HepG2 (cell line): Measurements from ENCODE around the gene PCLO. TPM values are rescaled to one million over a fixed set of nuclear protein-coding genes. Genes with fewer than 3 reads are reported as not detected.

Experiments
- ATAC-seq: fragments of 200-7000 bp; cut with Tn5 transposase; 3 replicates; pipeline ENCODE4 v1.9.1; 2020; ENCODE audit warnings: mild to moderate bottlenecking, moderate library complexity
- BruUV-seq: library from RNA; stranded (reverse); fragments of 400-500 nt; replicated peaks from 2 replicates; lab custom pipeline; 2021; lab: Mats Ljungman, UMichigan
- CTCF ChIA-PET: fragments of 300-600 bp; formaldehyde crosslinking; extraction: SDS; loops from one replicate; lab custom pipeline; 2021; ENCODE audit warnings: low total read pairs, inconsistent platforms, low intra/inter-chr PET ratio; lab: Yijun Ruan, JAX
- POLR2A ChIA-PET: fragments of 350-600 bp; sonication (Branson Sonifier 250); formaldehyde crosslinking; loops from one replicate; lab custom pipeline; 2020; ENCODE audit warnings: antibody characterized with exemption, inconsistent platforms; lab: Yijun Ruan, JAX
- DNase-seq: peaks from one replicate; pipeline ENCODE4 v3.0.0-alpha.2; 2015; ENCODE audit warnings: low spot score
- FAIRE-seq: peaks from 3 replicates; lab custom pipeline; 2011; peaks lifted over from hg19 to GRCh38; lab: Jason Lieb, UNC
- H2AFZ ChIP-seq: one replicate; pipeline ENCODE4 v1.6.1; 2011; ENCODE audit warnings: low read length, inconsistent platforms
- H3K27ac ChIP-seq: fragments of 300-600 bp; 3 replicates; pipeline ENCODE4 v1.8.0; 2011; ENCODE audit warnings: mixed run types, mild to moderate bottlenecking, mixed read lengths, low read length, inconsistent platforms; ENCODE audit not compliant: insufficient read depth; ENCODE audit errors: extremely low read length
- H3K27me3 ChIP-seq, 2 experiments: fragments of 200-600 bp in 1 of 2; 2 replicates in 1 of 2; 3 replicates in 1 of 2; pipeline versions ENCODE4 v1.6.0 to v1.8.0; 2011; ENCODE audit warnings: low read length in 2 of 2, mild to moderate bottlenecking in 2 of 2, moderate library complexity in 2 of 2, inconsistent platforms in 1 of 2; ENCODE audit not compliant: insufficient read depth in 2 of 2, control insufficient read depth in 1 of 2
- H3K36me3 ChIP-seq, 2 experiments: fragments of 200-600 bp in 1 of 2; replicated peaks in 1 of 2; 2 replicates in 1 of 2; 3 replicates in 1 of 2; pipeline versions ENCODE4 v1.5.1 to v1.8.0; 2011; ENCODE audit warnings: low read length in 2 of 2, inconsistent platforms in 1 of 2; ENCODE audit not compliant: insufficient read depth in 2 of 2, control insufficient read depth in 1 of 2
- H3K4me1 ChIP-seq: 2 replicates; pipeline ENCODE4 v1.5.1; 2012; ENCODE audit warnings: low read length, inconsistent platforms; ENCODE audit not compliant: insufficient read depth
- H3K4me2 ChIP-seq: 2 replicates; pipeline ENCODE4 v1.6.0; 2011; ENCODE audit warnings: low read depth, low read length, inconsistent platforms
- H3K4me3 ChIP-seq, 3 experiments: fragments of 200-600 bp in 1 of 3; sonication (generic), shearing (Covaris generic) in 1 of 3; replicated peaks in 1 of 3; 2 replicates each; pipeline ENCODE4 v1.5.1; 2011 to 2016; ENCODE audit warnings: low read length in 3 of 3, inconsistent platforms in 2 of 3, low read depth in 2 of 3, mild to moderate bottlenecking in 2 of 3, control low read depth in 1 of 3, mixed read lengths in 1 of 3; ENCODE audit not compliant: insufficient read depth in 1 of 3
- H3K79me2 ChIP-seq: one replicate; pipeline ENCODE4 v1.6.1; 2011; ENCODE audit warnings: low read length, inconsistent platforms; ENCODE audit not compliant: insufficient read depth
- H3K9ac ChIP-seq: 2 replicates; pipeline ENCODE4 v1.6.0; 2011; ENCODE audit warnings: mild to moderate bottlenecking, low read depth, low read length, inconsistent platforms; ENCODE audit not compliant: insufficient read depth
- H3K9me3 ChIP-seq: 2 replicates; pipeline ENCODE4 v1.5.1; 2012; ENCODE audit warnings: mild to moderate bottlenecking, low read length
- H4K20me1 ChIP-seq: 2 replicates; pipeline ENCODE4 v1.6.0; 2011; ENCODE audit warnings: inconsistent platforms, mild to moderate bottlenecking, low read length, moderate library complexity; ENCODE audit not compliant: insufficient read depth
- GATAD1 ChIP-seq: IDR thresholded peaks from 2 replicates; pipeline ENCODE4 v1.6.1; 2016; ENCODE audit warnings: missing genetic modification reagents, missing compliant biosample characterization
- MED1 ChIP-seq: sonication (generic); formaldehyde crosslinking; IDR thresholded peaks from 2 replicates; pipeline ENCODE4 v1.4.0; 2020; ENCODE audit warnings: missing genetic modification reagents
- RORA ChIP-seq: sonication (generic); formaldehyde crosslinking; IDR thresholded peaks from 2 replicates; pipeline ENCODE4 v1.5.0; 2020; ENCODE audit warnings: mild to moderate bottlenecking, missing genetic modification reagents, moderate library complexity
- ZFP36L1 ChIP-seq: sonication (generic); formaldehyde crosslinking; IDR thresholded peaks from 2 replicates; pipeline ENCODE4 v1.8.0; 2022; ENCODE audit warnings: mild to moderate bottlenecking, missing genetic modification reagents, moderate library complexity
- ZNF30 ChIP-seq: sonication (generic); formaldehyde crosslinking; IDR thresholded peaks from 2 replicates; pipeline ENCODE4 v1.5.0; 2020; ENCODE audit warnings: mild to moderate bottlenecking, missing genetic modification reagents
- ZNF329 ChIP-seq: sonication (generic); formaldehyde crosslinking; IDR thresholded peaks from 2 replicates; pipeline ENCODE4 v1.9.0; 2021; ENCODE audit warnings: low read depth, mild to moderate bottlenecking, missing genetic modification reagents
- ZNF569 ChIP-seq: sonication (generic); formaldehyde crosslinking; IDR thresholded peaks from 2 replicates; pipeline ENCODE4 v1.5.0; 2020; ENCODE audit warnings: mild to moderate bottlenecking, missing genetic modification reagents, moderate library complexity, borderline replicate concordance
- ZNF572 ChIP-seq: sonication (generic); formaldehyde crosslinking; IDR thresholded peaks from 2 replicates; pipeline ENCODE4 v1.5.1; 2020; ENCODE audit warnings: mild to moderate bottlenecking, missing genetic modification reagents
- ZNF775 ChIP-seq: sonication (generic); formaldehyde crosslinking; IDR thresholded peaks from 2 replicates; pipeline ENCODE4 v1.4.0; 2020; ENCODE audit warnings: missing genetic modification reagents, mild to moderate bottlenecking, moderate library complexity, borderline replicate concordance
- WGBS: methylation state at CpG from one replicate; pipeline ENCODE4 v1.1.6; 2017; ENCODE audit warnings: low lambda C conversion rate; 5-methylcytosine and 5-hydroxymethylcytosine counted together
- in situ Hi-C: cut with HindIII; loops from 2 replicates; pipeline ENCODE4 v1.10.0; 2017; ENCODE audit warnings: low pct_unique_long_range_greater_than_20kb; ENCODE audit not compliant: extremely low pct_ligation_motif_present
- intact Hi-C: fragments of 100-400 bp; cut with micrococcal nuclease; formaldehyde crosslinking; loops from one replicate; pipeline ENCODE4 v1.10.0; 2022; ENCODE audit not compliant: unreplicated experiment
- polyA plus RNA-seq, 8 experiments: library from polyadenylated mRNA; depleted of rRNA in 3 of 8; stranded (reverse) in 7 of 8; unstranded in 1 of 8; fragments of >200 nt; fragmentation: Illumina TruSeq in 4 of 8; extraction: Trizol in 4 of 8; gene quantifications; 2 replicates each; pipeline versions ENCODE4 v1.2.1 to v1.2.3, GENCODE V29; 2011 to 2016; ENCODE audit warnings: low read depth in 4 of 8, missing spikeins in 1 of 8, mixed read lengths in 1 of 8; ENCODE audit not compliant: insufficient read depth in 1 of 8
- total RNA-seq, 5 experiments: library from RNA; depleted of rRNA; stranded (reverse); fragments of >200 nt; fragmentation: Illumina TruSeq; extraction: Trizol; gene quantifications; 2 replicates each; pipeline ENCODE4 v1.2.3, GENCODE V29; 2016; ENCODE audit warnings: low read depth in 1 of 5
- TF ChIP-seq, protein P1 (sequence below): sonication (generic); formaldehyde crosslinking; IDR thresholded peaks from 2 replicates; pipeline ENCODE4 v1.4.0; 2020; ENCODE audit warnings: missing genetic modification reagents
- TF ChIP-seq, protein P2 (sequence below), 2 experiments: fragments of 450-650 bp in 1 of 2; sonication (generic) in 1 of 2; formaldehyde crosslinking; IDR thresholded peaks; 2 replicates each; pipeline versions ENCODE4 v1.5.0 to v1.8.0; 2020 to 2022; ENCODE audit warnings: mild to moderate bottlenecking in 1 of 2, missing genetic modification reagents in 1 of 2
- TF ChIP-seq, protein P3 (sequence below): sonication (generic); formaldehyde crosslinking; IDR thresholded peaks from 2 replicates; pipeline ENCODE4 v1.8.1; 2023; ENCODE audit warnings: mild to moderate bottlenecking, moderate library complexity, missing genetic modification reagents
- TF ChIP-seq, protein P4 (sequence below): IDR thresholded peaks from 2 replicates; pipeline ENCODE4 v1.6.1; 2016; ENCODE audit warnings: low read depth, control low read depth
- TF ChIP-seq, protein P5 (sequence below): sonication (generic); formaldehyde crosslinking; IDR thresholded peaks from 2 replicates; pipeline ENCODE4 v1.5.0; 2020; ENCODE audit warnings: missing genetic modification reagents

PCLO gene
- total and polyA plus RNA-seq, 2 of the 13 experiments (the other 11 are each of a cell fraction or from before 2014, with no cell fraction given) = 0.07 to 0.29 TPM

DNA sequence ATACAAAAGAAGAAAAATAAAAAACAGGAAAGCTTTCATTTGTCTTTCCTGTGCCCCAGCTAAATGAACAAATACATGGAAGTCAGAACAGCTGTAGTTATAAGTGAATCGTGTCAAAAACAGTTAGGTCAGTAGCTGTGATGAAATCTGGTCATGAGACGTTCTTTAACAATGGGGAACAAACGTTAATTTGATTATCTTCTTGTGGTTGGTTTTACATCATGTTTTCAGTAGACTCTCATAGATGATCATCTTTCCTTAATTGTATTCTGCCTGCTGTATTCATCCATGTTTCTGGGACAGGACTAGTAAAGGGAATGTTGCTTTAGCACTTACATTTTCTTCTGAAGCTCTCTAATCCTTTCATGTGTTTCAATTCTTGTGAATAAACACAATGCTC is 97.0 kb downstream of the PCLO start:
- in situ Hi-C loops = no loop called here
- BruUV-seq = no TSS peak
- Histone ChIP-seq H3K79me2 (no peaks in the 10 kb centered on the region), H3K36me3 (no peaks in the 10 kb centered on the region), H3K9me3 (no peaks in the 10 kb centered on the region), H3K4me3 (no peak overlapping the region), H3K4me1 (no peaks in the 10 kb centered on the region), H3K4me2 (no peak overlapping the region), H3K27me3 (no peaks in the 10 kb centered on the region), H3K9ac (no peak overlapping the region), H4K20me1 (no peaks in the 10 kb centered on the region), H3K27ac (no peak overlapping the region), H2AFZ (no peak overlapping the region)
- no peak for FAIRE-seq
- DNase-seq = no peak
- ChIA-PET POLR2A (no interaction called here), CTCF (no interaction called here)
- intact Hi-C loops = no loop called here
- ATAC-seq = no peak
- WGBS = 2% methylated on average over 3 of the region's 3 CpGs
- TF ChIP-seq MED1 (CRISPR knock-in tag) (no peak), GATAD1 (CRISPR knock-in tag) (no peak), ZFP36L1 (CRISPR knock-in tag) (no peak), ZNF572 (no peak), RORA (CRISPR knock-in tag) (no peak), ZNF329 (CRISPR knock-in tag) (no peak), ZNF569 (no peak), ZNF30 (no peak), ZNF775 (CRISPR knock-in tag) (no peak)
- TF ChIP-seq, protein P1, sequence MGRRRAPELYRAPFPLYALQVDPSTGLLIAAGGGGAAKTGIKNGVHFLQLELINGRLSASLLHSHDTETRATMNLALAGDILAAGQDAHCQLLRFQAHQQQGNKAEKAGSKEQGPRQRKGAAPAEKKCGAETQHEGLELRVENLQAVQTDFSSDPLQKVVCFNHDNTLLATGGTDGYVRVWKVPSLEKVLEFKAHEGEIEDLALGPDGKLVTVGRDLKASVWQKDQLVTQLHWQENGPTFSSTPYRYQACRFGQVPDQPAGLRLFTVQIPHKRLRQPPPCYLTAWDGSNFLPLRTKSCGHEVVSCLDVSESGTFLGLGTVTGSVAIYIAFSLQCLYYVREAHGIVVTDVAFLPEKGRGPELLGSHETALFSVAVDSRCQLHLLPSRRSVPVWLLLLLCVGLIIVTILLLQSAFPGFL (CRISPR knock-in tag) = no peak
- TF ChIP-seq, protein P2, sequence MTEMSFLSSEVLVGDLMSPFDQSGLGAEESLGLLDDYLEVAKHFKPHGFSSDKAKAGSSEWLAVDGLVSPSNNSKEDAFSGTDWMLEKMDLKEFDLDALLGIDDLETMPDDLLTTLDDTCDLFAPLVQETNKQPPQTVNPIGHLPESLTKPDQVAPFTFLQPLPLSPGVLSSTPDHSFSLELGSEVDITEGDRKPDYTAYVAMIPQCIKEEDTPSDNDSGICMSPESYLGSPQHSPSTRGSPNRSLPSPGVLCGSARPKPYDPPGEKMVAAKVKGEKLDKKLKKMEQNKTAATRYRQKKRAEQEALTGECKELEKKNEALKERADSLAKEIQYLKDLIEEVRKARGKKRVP (CRISPR knock-in tag; IDR thresholded peaks at IDR 0.05) = no peak
- TF ChIP-seq, protein P3, sequence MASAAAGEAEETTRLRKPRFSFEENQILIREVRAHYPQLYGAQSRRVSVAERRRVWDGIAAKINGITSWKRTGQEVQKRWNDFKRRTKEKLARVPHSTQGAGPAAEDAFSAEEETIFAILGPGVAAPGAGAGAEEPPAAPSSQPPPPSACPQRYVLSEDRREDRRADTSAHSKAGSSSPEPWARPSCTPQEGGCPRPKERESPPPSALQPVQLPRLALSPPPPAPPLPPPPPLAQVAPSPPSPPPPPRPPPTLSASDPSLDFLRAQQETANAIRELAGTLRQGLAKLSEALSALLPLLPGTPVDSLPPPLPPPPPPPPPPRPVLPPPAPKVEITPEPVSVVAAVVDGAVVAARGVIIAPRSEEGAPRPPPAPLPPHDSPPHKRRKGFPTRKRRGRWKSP (CRISPR knock-in tag) = no peak
- TF ChIP-seq, protein P4, sequence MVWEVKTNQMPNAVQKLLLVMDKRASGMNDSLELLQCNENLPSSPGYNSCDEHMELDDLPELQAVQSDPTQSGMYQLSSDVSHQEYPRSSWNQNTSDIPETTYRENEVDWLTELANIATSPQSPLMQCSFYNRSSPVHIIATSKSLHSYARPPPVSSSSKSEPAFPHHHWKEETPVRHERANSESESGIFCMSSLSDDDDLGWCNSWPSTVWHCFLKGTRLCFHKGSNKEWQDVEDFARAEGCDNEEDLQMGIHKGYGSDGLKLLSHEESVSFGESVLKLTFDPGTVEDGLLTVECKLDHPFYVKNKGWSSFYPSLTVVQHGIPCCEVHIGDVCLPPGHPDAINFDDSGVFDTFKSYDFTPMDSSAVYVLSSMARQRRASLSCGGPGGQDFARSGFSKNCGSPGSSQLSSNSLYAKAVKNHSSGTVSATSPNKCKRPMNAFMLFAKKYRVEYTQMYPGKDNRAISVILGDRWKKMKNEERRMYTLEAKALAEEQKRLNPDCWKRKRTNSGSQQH (CRISPR knock-in tag) = no peak
- TF ChIP-seq, protein P5, sequence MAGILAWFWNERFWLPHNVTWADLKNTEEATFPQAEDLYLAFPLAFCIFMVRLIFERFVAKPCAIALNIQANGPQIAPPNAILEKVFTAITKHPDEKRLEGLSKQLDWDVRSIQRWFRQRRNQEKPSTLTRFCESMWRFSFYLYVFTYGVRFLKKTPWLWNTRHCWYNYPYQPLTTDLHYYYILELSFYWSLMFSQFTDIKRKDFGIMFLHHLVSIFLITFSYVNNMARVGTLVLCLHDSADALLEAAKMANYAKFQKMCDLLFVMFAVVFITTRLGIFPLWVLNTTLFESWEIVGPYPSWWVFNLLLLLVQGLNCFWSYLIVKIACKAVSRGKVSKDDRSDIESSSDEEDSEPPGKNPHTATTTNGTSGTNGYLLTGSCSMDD = no peak
